HG03520 (cell line): ENCODE data around the gene LIX1.
A peak's percentile ranks its signal among the peaks of the same experiment; 100 is the strongest.
"Not testable (repeated sequence)": the region's sequence is repeated elsewhere in the genome, so short reads cannot be mapped to it uniquely, and the experiment has no call there.

Experiments
- ATAC-seq: cut with Tn5 transposase; IDR thresholded peaks from one replicate; pipeline ENCODE4 v1.9.1; 2021; ENCODE audit warnings: mild to moderate bottlenecking, moderate library complexity; ENCODE audit not compliant: unreplicated experiment

The LIX1 gene

GRCh38 chr5:97143704-97144103 lies 1.3 kb upstream of the LIX1 start:
- ATAC-seq = no peak

- ATAC-seq = no peak
These were observed 872 bp downstream of the LIX1 start for GRCh38 chr5:97141539-97141938.

GRCh38 chr5:97141031-97141430 lies 1.4 kb downstream of the LIX1 start:
- no peak for ATAC-seq

- ATAC-seq = not testable (repeated sequence)
These were observed 2.2 kb downstream of the LIX1 start for GRCh38 chr5:97140250-97140649.

GRCh38 chr5:97136475-97136874 lies 5.9 kb downstream of the LIX1 start:
- ATAC-seq = no peak

- no peak for ATAC-seq
These were observed 6.5 kb downstream of the LIX1 start for GRCh38 chr5:97135868-97136267.

- ATAC-seq = no peak
These were observed 7.8 kb downstream of the LIX1 start for GRCh38 chr5:97134634-97135033.

GRCh38 chr5:97133101-97133500 lies 9.3 kb downstream of the LIX1 start:
- no peak for ATAC-seq

- ATAC-seq = no peak
These were observed 10.5 kb downstream of the LIX1 start for GRCh38 chr5:97131921-97132320.

GRCh38 chr5:97131139-97131710 lies 11.2 kb downstream of the LIX1 start:
- no peak for ATAC-seq

- no peak for ATAC-seq
These were observed 14.7 kb downstream of the LIX1 start for GRCh38 chr5:97127727-97128126.

- ATAC-seq = no peak
These were observed 17.2 kb downstream of the LIX1 start for GRCh38 chr5:97125125-97125683.

GRCh38 chr5:97124335-97124734 lies 18.1 kb downstream of the LIX1 start:
- no peak for ATAC-seq

- ATAC-seq = no peak
These were observed 20.6 kb downstream of the LIX1 start for GRCh38 chr5:97121848-97122247.

GRCh38 chr5:97120195-97120594 lies 22.2 kb downstream of the LIX1 start:
- no peak for ATAC-seq

GRCh38 chr5:97119007-97119390 lies 23.4 kb downstream of the LIX1 start:
- ATAC-seq = no peak

- peak; percentile 67 for ATAC-seq
These were observed 24.0 kb downstream of the LIX1 start for GRCh38 chr5:97118261-97119006.

- ATAC-seq = no peak
These were observed 26.5 kb downstream of the LIX1 start for GRCh38 chr5:97115932-97116331.

GRCh38 chr5:97112230-97112629 lies 30.2 kb downstream of the LIX1 start:
- no peak for ATAC-seq

GRCh38 chr5:97111616-97112015 lies 30.8 kb downstream of the LIX1 start:
- ATAC-seq = no peak

- no peak for ATAC-seq
These were observed 31.4 kb downstream of the LIX1 start for GRCh38 chr5:97111004-97111403.

GRCh38 chr5:97107318-97107717 lies 35.1 kb downstream of the LIX1 start:
- ATAC-seq = no peak

GRCh38 chr5:97106216-97106581 lies 36.2 kb downstream of the LIX1 start:
- no peak for ATAC-seq
